Activated B cell treated with CpG ODN at 0.5 μM for 24 hours (primary cell): Measurements from ENCODE around the gene SNX30. TPM values are rescaled to one million over a fixed set of nuclear protein-coding genes. Genes with fewer than 3 reads are reported as not detected.
A peak's percentile ranks its signal among the peaks of the same experiment; 100 is the strongest.

Source experiments
- ATAC-seq: fragments of 200-7000 bp; cut with Tn5 transposase; one replicate; pipeline ENCODE4 v1.10.0; 2021; ENCODE audit warnings: low read depth, mild to moderate bottlenecking, moderate library complexity
- CTCF ChIA-PET: fragments of 350-600 bp; sonication (Branson Sonifier 250); formaldehyde crosslinking; loops from one replicate; lab custom pipeline; 2021; ENCODE audit warnings: antibody characterized with exemption; lab: Charles Lee
- POLR2A ChIA-PET: fragments of 350-600 bp; sonication (Branson Sonifier 250); formaldehyde crosslinking; loops from one replicate; lab custom pipeline; 2021; ENCODE audit warnings: antibody characterized with exemption; lab: Charles Lee
- DNase-seq: peaks from one replicate; pipeline ENCODE4 v3.0.0; 2022
- H3K27ac Mint-ChIP-seq: one replicate; pipeline ENCODE4 v1.8.0; 2020; ENCODE audit warnings: mixed read lengths
- H3K27me3 Mint-ChIP-seq: one replicate; pipeline ENCODE4 v1.8.0; 2021; ENCODE audit warnings: mixed read lengths
- H3K36me3 Mint-ChIP-seq: one replicate; pipeline ENCODE4 v1.8.0; 2021; ENCODE audit warnings: low read depth, mixed read lengths
- H3K4me1 Mint-ChIP-seq: one replicate; pipeline ENCODE4 v1.8.0; 2021; ENCODE audit warnings: mixed read lengths
- H3K4me3 Mint-ChIP-seq: one replicate; pipeline ENCODE4 v1.8.0; 2020; ENCODE audit warnings: mild to moderate bottlenecking, mixed read lengths
- H3K9me3 Mint-ChIP-seq: one replicate; pipeline ENCODE4 v1.8.0; 2020; ENCODE audit warnings: mixed read lengths
- CTCF ChIP-seq: fragments of 200-600 bp; IDR thresholded peaks from one replicate; pipeline ENCODE4 v1.8.0; 2022; ENCODE audit warnings: antibody characterized with exemption, mild to moderate bottlenecking
- intact Hi-C: fragments of 100-400 bp; cut with micrococcal nuclease; formaldehyde crosslinking; loops from one replicate; pipeline ENCODE4 v1.15.1; 2024
- total RNA-seq: library from RNA; stranded (reverse); gene quantifications from 2 replicates; pipeline ENCODE4 v1.2.3, GENCODE V29; 2022

SNX30 gene
- total RNA-seq, 1 donor from 2014 or later: 6.5 TPM

GRCh38 chr9:112850840-112851239 lies 100.3 kb downstream of the SNX30 start:
- no peak for DNase-seq
- no peaks in the 10 kb centered on the region for H3K4me1 Mint-ChIP-seq
- H3K27me3 Mint-ChIP-seq: no peaks in the 10 kb centered on the region
- ATAC-seq: no peak
- intact Hi-C loops: no loop called here
- H3K27ac Mint-ChIP-seq: no peak overlapping the region
- TF ChIP-seq CTCF: no peak
- H3K36me3 Mint-ChIP-seq: peaks cover 31% of the 10 kb centered on the region
- ChIA-PET CTCF (interaction anchor here (1.5 kb wide), 1 partner anchor 52 kb away, joined by 3 read pairs; no protein-coding TSS in a partner anchor), POLR2A (interaction anchor here (0.5 kb wide), 1 partner anchor 398 kb away, joined by 3 read pairs; no protein-coding TSS in a partner anchor)
- no peaks in the 10 kb centered on the region for H3K9me3 Mint-ChIP-seq
- no peak overlapping the region for H3K4me3 Mint-ChIP-seq

DNA sequence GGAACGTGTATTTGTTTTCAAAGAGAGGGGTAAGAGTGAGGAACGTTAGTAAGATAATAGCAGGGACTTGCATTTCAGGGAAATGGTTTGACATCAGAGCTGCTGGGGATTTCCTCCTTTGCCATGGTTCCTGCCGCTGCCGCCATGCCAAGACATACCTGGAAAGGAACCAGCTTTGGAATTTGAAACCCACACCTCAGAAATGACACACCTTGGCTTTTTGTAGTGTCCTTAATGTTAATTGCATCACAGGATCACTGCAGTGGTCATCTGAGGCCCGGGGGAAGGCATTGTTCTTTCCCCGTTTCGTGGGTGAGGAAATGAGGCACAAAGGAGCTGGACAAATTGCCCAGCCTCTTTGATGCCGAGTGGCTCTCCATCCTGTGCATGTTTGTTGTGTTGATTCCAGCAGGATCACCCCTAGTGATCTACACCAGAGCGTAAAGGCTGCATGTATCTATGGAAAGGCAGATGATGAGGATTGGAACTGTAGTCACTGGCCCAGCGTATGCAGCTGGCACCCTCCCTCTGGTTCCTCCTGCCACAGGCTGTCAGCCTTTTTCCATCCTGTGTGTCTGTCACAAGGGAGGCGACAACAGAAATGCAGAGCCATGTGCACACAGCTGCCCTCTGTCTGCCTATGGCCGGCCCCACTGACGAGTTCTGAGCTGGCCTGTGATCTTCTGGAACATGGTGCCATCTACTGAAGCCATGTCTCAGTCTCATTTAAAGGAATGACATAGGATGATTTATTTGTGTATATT lies 102.4 kb downstream of the SNX30 start:
- Mint-ChIP-seq H3K27ac (no peak overlapping the region), H3K4me1 (peaks cover 9% of the 10 kb centered on the region), H3K4me3 (no peak overlapping the region), H3K9me3 (no peaks in the 10 kb centered on the region), H3K27me3 (no peaks in the 10 kb centered on the region), H3K36me3 (peaks cover 29% of the 10 kb centered on the region)
- ChIA-PET CTCF (no interaction called here), POLR2A (no interaction called here)
- DNase-seq: no peak
- ATAC-seq: no peak
- TF ChIP-seq CTCF: no peak
- intact Hi-C loops: no loop called here

- no peak for ATAC-seq
- H3K4me3 Mint-ChIP-seq: no peak overlapping the region
- H3K36me3 Mint-ChIP-seq: peaks cover 29% of the 10 kb centered on the region
- TF ChIP-seq CTCF: no peak
- H3K4me1 Mint-ChIP-seq: peaks cover 20% of the 10 kb centered on the region
- no peak for DNase-seq
- no peak overlapping the region for H3K27ac Mint-ChIP-seq
- H3K9me3 Mint-ChIP-seq: no peaks in the 10 kb centered on the region
- H3K27me3 Mint-ChIP-seq: no peaks in the 10 kb centered on the region
- POLR2A ChIA-PET: no interaction called here
- CTCF ChIA-PET: no interaction called here
- intact Hi-C loops: no loop called here
These were observed 103.5 kb downstream of the SNX30 start for GRCh38 chr9:112853882-112854585.

- intact Hi-C loops: no loop called here
- Mint-ChIP-seq H3K9me3 (no peaks in the 10 kb centered on the region), H3K27ac (no peak overlapping the region), H3K27me3 (no peaks in the 10 kb centered on the region), H3K4me3 (no peak overlapping the region), H3K36me3 (peaks cover 29% of the 10 kb centered on the region), H3K4me1 (peaks cover 25% of the 10 kb centered on the region)
- POLR2A ChIA-PET: no interaction called here
- ATAC-seq: no peak
- CTCF ChIA-PET: no interaction called here
- no peak for TF ChIP-seq CTCF
- DNase-seq: no peak
These were observed 104.1 kb downstream of the SNX30 start for GRCh38 chr9:112854657-112855056.

- ChIA-PET POLR2A (no interaction called here), CTCF (interaction anchor here (3.6 kb wide), 1 partner anchor 47 kb away, joined by 14 read pairs; no protein-coding TSS in a partner anchor)
- DNase-seq (no peak), ATAC-seq (no peak)
- no peaks in the 10 kb centered on the region for H3K27me3 Mint-ChIP-seq
- peaks cover 21% of the 10 kb centered on the region for H3K36me3 Mint-ChIP-seq
- peak overlapping the region; percentile 41 for H3K27ac Mint-ChIP-seq
- no peak overlapping the region for H3K4me3 Mint-ChIP-seq
- no peaks in the 10 kb centered on the region for H3K9me3 Mint-ChIP-seq
- TF ChIP-seq CTCF: no peak
- intact Hi-C loops: no loop called here
- H3K4me1 Mint-ChIP-seq: peaks cover 37% of the 10 kb centered on the region
These were observed 105.6 kb downstream of the SNX30 start for GRCh38 chr9:112856200-112856599.
